HG03439 (cell line): ENCODE data around the gene DLG2.
"Not testable (repeated sequence)": the region's sequence is repeated elsewhere in the genome, so short reads cannot be mapped to it uniquely, and the experiment has no call there.

Experiments used
- ATAC-seq: cut with Tn5 transposase; IDR thresholded peaks from one replicate; pipeline ENCODE4 v1.9.1; 2021; ENCODE audit warnings: mild to moderate bottlenecking, moderate library complexity; ENCODE audit not compliant: unreplicated experiment

DLG2 gene

DNA sequence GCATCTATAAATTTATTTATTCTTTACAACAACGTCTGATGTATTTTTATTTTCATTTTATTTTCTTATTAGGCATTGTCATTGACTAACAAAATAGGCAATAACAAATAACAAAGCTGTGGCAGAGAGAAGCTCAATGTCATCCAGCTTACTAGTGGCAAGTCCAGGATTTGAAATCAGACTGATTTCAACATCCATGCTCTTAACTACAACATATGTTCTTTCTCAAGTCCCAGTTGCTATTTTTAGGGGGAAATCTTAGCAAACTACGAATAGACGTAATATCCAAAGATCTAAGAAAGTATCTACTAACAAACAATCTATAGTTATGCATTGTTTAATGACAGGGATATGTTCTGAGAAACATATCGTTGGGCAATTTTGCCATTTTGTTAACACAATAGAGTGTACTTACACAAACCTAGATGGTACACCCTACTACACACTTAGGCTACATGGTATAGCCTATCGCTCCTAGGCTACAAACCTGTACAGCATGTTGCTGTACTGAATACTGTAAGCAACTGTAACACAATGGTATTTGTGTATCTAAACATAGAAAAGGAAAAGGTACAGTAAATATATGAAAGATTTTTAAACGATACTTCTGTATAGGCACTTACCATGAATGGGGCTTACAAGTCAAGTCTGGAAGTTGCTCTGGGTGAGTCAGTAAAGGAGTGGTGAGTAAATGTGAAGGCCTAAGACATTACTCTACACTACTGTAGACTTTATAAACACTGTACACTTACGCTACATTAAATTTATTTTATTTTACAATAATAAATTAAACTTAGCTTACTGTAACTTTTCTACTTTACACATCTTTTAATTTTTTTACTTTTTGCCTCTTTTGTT, 151.3 kb downstream of the DLG2 start:
- ATAC-seq: no peak

DNA sequence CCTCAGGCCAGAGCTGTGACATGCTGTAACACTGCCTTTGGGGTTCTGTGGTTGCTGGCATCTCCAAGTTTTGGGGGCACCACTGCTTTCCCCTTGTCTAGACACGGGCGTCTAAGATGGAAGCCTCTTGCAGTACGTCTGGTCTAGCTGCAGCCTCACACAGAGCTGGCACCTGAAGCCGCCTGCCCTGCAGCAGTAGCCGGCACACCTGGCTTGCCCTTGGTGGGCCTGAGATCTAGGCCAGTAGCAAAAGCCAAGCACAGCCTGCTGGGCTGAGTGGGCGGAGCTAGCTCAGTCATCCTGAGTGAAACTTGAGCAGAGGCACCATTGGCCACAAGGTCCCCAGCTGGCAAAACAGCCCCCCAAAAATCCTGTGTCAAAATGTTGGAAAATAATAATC, 154.2 kb downstream of the DLG2 start:
- ATAC-seq: no peak

DNA sequence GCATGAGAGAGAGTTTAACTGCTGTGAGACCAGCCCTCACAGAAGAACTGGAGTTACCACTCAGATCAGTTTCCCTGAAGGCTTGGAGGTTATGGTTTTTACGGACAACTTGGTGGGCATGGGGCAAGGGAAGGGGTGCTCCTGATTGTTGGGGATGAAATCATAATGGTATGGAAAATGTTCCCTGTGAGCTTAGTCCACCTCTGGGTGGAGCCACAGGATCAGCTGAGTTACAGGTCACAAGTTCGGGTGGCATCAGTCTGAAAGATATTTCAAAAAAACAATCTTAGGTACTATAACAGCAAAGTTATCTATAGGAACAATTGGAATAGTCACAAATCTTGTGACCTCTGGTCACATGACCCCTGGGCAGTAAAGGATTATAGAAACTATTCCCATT, 162.9 kb downstream of the DLG2 start:
- no peak for ATAC-seq

DNA sequence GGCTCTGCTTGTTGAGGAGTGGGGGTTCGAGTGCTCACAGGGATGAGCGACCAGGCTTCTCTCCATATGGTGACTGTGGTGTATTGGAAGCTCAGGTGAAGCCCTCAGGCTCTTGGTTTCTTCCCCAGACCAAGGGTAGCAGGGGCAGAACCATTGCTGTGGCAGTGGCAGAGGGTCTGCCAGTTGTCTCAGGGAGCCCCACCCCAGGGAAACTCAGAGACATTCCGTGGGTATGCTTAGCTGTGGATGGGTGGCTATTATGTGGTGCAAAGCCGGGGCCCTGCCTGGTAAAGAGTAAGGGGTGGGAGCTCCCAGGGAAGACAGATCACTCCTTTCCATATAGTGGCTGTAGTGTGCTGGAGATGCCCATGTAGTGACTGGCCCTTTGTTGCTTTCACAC, 167.8 kb downstream of the DLG2 start:
- ATAC-seq: no peak

DNA sequence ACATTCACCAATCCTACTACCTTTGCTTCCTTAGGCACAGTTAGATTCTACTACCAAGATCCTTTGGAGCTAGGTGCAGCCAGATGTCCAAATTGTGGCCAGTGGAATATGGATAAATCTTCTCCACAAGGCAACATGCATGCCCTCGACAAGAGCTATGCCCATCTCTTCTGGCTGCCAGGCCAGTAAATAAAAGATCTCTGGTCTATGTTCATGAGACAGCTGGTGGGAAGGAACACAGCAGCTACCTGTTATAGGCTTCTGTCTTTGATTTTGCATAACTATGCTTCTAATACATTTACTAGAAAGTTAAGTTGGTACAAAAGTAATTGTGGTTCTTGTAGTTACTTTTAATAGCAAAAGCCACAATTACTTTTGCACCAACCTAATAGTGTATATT, 182.7 kb downstream of the DLG2 start:
- ATAC-seq: no peak

DNA sequence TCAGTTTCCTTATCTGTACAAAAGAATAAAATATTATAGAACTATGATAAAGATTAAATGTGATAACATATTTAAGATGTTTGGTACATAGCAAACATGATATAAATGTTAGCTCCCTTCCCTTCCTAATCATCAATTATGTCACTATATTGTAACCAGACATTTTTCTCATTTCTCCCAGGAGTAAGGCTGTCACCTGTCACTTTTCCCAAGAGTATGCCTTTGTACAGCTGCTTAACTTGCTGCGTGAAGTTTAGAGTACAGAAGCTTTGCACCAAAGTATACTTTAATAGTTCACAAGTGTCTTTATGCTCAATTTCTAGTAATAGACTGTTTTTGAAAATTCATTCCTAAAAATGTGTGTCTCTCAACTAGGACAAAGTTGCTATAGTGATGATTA, 186.9 kb downstream of the DLG2 start:
- no peak for ATAC-seq

DNA sequence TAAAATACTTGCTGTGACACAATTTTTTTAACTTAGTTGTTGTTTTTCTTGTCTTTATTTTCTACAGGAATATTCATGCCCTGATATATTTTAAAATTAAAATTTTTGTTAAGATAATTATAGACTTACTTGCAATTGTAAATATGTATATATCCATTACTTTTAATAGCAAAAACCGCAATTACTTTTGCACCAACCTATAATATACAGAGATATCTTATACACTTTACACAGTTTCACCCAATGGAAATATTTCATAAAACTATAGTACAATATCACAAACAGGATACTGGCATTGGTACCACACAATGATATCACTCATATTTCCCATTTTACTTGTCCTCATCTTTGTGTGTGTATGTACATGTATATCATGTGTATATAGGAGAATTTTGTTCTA, 188.8 kb downstream of the DLG2 start:
- ATAC-seq: no peak

DNA sequence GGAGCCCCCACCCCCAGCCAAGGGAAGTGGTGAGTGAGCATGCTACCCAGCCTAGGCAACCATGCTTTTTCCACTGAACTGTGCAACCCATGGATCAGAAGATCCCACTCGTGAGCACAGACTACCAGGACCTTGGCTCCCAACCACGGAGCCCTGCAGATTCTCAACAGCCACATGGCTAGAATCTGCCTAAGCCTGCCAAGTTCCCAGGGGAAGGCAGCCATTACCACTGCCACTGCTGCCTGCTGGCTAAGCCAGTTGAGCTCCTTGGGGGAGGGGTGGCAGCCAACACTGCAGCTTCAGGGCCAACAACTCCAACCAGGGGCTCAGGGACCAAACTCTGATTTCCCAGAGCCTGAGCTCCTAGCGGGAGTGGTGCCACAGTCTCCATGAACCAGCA, 195.8 kb downstream of the DLG2 start:
- no peak for ATAC-seq

DNA sequence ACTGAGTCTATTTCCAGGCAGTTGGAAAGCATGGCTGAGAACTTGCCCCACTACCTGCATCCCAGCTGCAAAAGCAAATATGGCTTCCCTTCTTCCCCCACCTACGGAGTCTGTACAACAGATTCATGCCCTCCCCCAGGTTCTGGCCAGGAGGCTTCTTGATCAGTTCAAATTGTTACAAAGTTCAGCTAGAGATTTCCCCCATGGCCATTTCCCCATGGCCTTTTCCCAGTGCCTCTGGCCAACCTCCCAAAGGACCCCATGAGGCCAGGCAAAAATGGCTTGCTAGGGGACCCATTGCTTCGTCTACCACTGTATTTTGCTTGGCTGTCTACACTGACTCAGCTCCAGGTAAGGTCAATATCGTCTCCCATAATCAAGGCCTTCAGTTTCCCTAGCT, 203.3 kb downstream of the DLG2 start:
- no peak for ATAC-seq

DNA sequence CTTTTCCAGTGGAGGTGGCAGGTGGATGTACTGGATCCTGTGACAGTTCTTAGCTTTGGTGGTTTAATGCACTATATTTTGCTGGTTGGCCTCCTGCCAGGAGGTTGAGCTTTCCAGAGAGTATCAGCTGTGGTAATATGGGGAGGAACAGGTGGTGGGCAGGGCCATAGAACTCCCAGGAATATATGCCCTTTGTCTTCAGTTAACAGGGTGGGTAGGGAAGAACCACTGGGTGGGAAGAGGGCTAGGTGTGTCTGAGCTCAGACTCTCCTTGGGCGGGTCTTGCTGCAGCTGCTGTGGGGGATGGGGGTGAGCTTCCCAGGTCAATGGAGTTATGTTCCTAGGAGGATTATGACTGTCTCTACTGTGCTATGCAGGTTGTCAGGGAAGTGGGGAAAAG, 203.8 kb downstream of the DLG2 start:
- ATAC-seq: no peak

DNA sequence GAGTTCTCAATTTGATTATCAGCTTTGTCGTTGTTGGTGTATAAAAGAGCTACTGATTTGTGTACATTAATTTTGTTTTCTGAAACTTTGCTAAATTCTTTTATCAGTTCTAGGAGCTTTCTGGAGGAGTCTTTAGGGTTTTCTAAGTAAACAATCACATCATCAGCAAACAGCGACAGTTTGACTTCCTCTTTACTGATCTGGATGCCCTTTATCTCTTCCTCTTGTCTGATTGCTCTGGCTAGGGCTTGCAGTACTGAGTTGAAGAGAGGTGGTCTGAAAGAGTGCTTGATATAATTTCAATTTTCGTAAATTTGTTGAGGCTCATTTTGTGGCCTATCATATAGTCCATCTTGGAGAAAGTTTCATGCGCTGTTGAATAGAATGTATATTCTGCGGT, 213.0 kb downstream of the DLG2 start:
- ATAC-seq: no peak

DNA sequence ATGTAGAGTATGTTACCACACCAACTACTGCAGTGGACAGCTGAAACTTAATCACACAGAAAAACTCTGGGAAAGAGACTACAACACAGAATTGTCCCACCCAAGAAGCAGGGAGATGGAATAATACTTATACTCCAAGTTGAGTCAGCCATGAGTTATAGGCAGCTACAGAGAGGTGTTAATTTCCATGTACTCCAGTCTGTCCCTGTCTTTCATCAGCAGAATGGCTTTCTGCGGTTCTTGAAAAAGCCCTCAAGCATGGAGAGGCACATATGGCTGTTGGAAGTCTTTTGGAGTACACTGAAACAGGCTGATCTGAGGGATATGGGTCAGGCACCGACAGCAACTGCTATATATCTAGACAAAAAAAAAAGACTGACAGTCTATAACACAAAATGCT, 219.5 kb downstream of the DLG2 start:
- ATAC-seq: no peak

DNA sequence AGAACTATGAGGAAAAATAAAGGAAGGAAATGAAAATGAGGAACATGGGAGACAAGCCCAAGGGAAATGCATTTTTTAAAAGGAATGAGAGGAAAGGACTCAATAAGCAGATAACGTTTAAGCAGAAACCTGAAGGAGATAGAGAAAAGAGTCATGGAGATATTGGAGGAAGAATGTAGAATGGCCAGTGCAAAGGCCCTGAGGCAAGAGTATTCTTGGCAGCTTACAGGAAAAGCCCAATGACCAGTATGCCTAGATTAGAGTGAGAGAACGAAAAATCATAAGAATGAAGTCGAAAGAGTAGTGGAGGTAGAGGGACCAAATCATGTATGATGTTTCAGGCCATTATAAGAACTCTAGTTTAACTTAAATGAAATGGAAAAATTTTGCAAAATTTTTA, 220.3 kb downstream of the DLG2 start:
- no peak for ATAC-seq

DNA sequence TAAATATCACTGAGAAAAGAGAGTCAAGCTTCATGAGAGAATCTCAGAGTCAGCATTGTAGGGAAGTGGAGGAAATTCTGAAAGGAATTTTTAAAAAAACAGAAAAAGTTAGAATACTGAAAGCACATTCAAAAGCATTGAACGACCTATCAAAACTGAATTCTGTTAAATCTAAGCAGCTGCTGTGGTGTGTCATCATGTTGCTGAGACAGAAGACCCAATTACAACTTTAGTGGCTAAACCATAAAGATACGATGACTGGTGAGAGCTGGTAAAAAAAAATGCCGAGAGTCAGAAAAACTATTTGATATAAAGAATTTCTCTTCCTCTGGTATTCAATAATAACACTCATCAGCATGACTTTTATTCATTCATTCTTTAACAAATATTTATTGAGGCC, 220.8 kb downstream of the DLG2 start:
- ATAC-seq: no peak

DNA sequence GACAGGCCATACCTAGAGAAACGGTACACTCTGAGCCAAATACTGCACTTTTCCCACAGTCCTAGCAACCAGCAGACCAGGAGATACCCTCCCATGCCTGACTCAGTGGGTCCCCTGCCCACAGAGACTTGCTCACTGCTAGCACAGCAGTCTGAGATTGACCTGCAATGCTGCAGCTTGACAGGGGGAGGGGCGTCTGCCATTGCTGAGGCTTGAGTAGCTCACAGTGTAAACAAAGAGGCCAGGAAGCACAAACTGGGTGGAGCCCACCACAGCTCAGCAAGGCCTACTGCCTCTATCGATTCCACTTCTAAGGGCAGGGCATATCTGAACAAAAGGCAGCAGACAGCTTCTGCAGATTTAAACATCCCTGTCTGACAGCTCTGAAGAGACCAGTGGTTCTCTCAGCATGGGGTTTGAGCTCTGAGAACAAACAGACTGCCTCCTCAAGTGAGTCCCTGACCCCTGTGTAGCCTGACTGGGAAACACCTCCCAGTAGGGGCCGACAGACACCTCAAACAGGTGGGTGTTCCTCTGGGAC, 231.6 kb downstream of the DLG2 start:
- not testable (repeated sequence) for ATAC-seq

DNA sequence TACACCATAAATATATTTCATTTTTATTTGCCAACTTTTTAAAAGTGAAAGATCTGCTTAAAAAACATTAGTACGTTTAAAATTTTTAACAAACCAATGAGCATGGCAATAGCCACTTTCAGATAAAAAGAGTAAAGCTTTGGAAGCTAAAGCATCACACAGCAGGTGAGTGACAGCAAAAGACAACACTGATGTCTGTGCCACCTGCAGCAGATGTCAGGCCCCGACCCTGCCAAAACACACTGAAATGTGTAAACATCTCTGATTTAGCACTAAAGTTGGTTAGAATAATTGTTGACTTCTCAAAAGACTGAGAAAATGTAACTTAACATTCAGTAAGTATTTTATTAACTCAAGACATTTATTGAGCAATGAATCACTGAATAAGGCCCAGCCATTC, 232.9 kb downstream of the DLG2 start:
- no peak for ATAC-seq

DNA sequence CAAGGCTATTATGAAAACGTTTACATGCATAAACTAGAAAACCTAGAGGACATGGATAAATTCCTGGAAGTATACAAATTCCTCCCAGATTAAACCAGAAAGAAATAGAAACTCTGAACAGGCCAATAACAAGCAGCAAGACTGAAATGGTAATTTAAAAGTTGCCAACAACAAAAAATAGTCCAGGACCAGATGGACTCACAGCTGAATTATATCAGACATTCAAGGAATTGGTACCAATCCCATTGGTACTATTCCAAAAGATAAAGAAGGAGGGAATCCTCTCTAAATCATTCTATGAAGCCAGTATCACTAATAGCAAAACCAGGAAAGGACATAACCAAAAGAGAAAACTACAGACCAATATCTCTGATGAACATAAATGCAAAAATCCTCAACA, 236.0 kb downstream of the DLG2 start:
- no peak for ATAC-seq

DNA sequence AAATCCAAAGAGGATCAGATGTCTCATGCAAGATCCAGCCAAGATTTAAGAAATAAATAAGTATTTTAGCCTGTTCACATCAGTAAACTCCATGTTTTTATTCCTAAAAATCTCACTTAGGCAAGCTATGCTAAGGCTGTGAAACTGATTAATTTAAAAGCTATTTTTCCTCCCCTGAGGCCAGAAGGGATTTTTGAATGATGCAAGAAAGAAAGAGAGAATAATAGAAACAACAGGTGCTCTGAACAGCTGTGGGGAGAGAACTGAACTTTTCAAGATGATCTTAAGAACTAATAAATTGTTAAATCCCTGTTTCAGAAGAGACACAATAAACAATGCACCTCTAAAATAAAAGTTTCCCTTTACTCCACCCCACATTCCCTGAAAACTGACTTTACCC, 241.6 kb downstream of the DLG2 start:
- ATAC-seq: no peak

DNA sequence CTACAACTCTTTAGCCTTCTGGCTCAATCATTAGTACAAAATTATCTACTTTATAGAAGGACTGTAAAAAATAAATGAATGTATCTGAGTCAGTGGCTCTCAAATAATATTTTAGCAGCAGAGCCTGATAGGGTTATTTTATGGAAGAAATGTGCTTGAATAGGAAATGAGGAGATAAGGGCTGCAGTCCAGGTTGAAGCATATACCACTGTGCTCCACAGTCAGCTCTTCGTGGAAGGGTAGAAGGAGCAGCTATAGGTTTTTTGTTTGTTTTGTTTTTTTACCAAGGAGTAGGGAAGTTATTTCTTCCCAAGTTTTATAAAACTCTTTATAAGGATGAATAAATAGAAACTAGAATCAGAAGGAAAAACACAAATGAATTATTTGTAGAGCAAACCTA, 242.0 kb downstream of the DLG2 start:
- ATAC-seq: no peak

DNA sequence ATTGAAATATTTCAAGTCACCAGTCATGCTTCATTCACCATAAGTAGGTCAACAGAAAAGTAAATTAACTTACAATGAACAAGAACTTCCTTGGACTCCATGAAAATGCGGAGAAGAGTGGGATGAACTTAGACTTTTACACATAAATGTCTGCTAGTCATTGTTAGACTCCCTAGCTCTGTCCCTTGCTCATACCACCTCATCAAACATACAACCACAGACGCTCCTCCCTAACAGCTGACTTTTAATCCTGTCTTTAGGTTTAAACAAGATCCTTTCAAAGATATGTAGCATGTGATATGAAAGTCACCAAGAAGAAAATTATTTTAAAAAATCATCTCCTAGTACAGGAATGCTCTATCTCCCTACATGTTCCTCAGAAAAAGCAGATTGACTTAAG, 248.1 kb downstream of the DLG2 start:
- no peak for ATAC-seq

DNA sequence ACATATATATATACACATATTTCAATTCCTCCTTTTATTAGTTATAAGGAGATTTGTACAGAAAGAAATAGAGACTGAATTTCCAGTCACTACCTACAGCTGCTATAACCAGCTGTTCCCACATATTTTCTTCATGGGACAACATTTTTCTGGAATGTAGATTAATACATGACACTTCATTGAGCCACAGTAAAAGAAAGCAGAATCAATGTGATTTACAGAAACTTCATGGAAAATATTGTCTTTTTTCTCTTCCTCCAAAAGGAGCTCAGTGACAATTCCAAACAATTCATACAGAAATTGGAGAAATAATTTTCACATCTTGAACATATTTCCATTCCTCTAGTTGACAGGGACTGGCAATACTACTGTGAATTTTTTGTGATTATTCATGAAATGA, 249.2 kb downstream of the DLG2 start:
- ATAC-seq: no peak

DNA sequence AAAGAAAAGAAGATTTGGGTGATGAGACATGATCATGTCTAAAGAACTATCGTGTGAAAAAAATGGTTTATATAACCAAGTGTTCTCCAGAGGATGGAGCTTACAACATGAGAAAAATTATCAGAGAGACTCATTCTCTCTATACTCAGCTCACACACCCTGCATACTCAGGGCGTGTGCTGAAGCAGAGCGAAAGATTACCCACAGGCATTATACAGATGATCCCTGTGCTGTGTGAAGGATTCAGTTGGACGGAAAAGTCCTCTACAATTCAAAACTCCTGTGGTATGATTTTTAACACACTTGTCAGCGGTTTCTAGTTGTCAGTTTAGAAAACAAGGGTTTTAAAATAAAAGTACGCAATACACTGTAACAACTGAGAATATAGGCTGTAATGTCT, 267.3 kb downstream of the DLG2 start:
- ATAC-seq: no peak

DNA sequence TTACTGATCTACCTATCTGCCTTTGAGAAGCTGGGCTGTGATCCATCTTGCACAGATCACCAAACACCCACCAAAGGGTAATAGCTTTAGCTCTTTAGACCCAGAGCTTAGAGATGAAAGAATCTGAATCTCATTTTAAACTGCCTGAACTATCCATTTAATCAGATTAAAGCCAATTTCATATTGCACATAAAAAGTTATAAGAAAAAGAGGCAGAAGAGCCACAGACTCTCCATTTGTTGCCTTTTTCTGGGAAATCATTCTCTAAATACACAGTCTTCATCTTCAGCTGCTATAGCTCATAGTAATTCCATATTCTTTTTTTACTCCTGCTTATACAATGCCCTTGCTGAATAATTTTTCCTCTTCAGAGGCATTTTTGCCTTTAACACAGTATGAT, 271.2 kb downstream of the DLG2 start:
- ATAC-seq: no peak
